VCaP (cell line): ENCODE measurements around the gene FANCE.
A peak's percentile ranks its signal among the peaks of the same experiment; 100 is the strongest.

Source experiments
- H3K27ac ChIP-seq: fragments of 450-650 bp; 2 replicates; pipeline ENCODE4 v1.5.1; 2017
- CTCF ChIP-seq: fragments of 450-650 bp; conservative IDR thresholded peaks from 2 replicates; pipeline ENCODE4 v1.5.1; 2017; ENCODE audit warnings: mild to moderate bottlenecking, moderate library complexity

The FANCE gene

GRCh38 chr6:35481226-35481625 is 29.1 kb downstream of the FANCE start:
- TF ChIP-seq CTCF, result no peak
- no peak overlapping the region for H3K27ac ChIP-seq

GRCh38 chr6:35483062-35483461 is 30.9 kb downstream of the FANCE start:
- TF ChIP-seq CTCF, result no peak
- H3K27ac ChIP-seq, result no peak overlapping the region

GRCh38 chr6:35483490-35483889 is 31.4 kb downstream of the FANCE start:
- no peak overlapping the region for H3K27ac ChIP-seq
- TF ChIP-seq CTCF, result no peak

GRCh38 chr6:35483893-35484645 is 31.9 kb downstream of the FANCE start:
- H3K27ac ChIP-seq, result no peak overlapping the region
- TF ChIP-seq CTCF, result no peak

GRCh38 chr6:35484921-35485392 is 32.8 kb downstream of the FANCE start:
- peak overlapping the region; percentile 88; the same call in 1 of the 2 replicates for H3K27ac ChIP-seq
- no peak for TF ChIP-seq CTCF

- H3K27ac ChIP-seq, result peak overlapping the region; percentile 88
- TF ChIP-seq CTCF, result no peak
These were observed 33.3 kb downstream of the FANCE start for GRCh38 chr6:35485402-35485877.

- no peak for TF ChIP-seq CTCF
These were observed 34.1 kb downstream of the FANCE start for GRCh38 chr6:35486005-35486925.

More at GRCh38 chr6:35486005-35486925, 34.1 kb downstream of the FANCE start:
- H3K27ac ChIP-seq, result peak overlapping the region; percentile 88
